RWPE2 (cell line): ENCODE measurements around the gene ABI2.
"Not testable (repeated sequence)": the region's sequence is repeated elsewhere in the genome, so short reads cannot be mapped to it uniquely, and the experiment has no call there.

ENCODE experiments used
- ATAC-seq: fragments of 200-7000 bp; cut with Tn5 transposase; 3 replicates; pipeline ENCODE4 v1.9.1; 2021; ENCODE audit warnings: low read depth
- DNase-seq: peaks from one replicate; pipeline ENCODE4 v3.0.0-alpha.2; 2020; ENCODE audit warnings: low spot score
- H3K27ac ChIP-seq: fragments of 450-650 bp; 2 replicates; pipeline ENCODE4 v1.5.1; 2017; ENCODE audit warnings: mild to moderate bottlenecking; ENCODE audit not compliant: poor library complexity, severe bottlenecking
- H3K27me3 ChIP-seq: fragments of 250-450 bp; sonication (Bioruptor Pico); 2 replicates; pipeline ENCODE4 v1.5.1; 2021; ENCODE audit warnings: mild to moderate bottlenecking, moderate library complexity; ENCODE audit not compliant: insufficient read depth, poor library complexity, severe bottlenecking
- H3K36me3 ChIP-seq: fragments of 250-450 bp; sonication (Bioruptor Pico); 2 replicates; pipeline ENCODE4 v1.5.1; 2020; ENCODE audit warnings: low read depth, mild to moderate bottlenecking, moderate library complexity
- H3K4me1 ChIP-seq: fragments of 250-450 bp; sonication (Bioruptor Pico); 2 replicates; pipeline ENCODE4 v1.5.1; 2021; ENCODE audit warnings: mild to moderate bottlenecking, moderate library complexity; ENCODE audit not compliant: insufficient read depth, poor library complexity, severe bottlenecking
- H3K4me3 ChIP-seq: fragments of 250-450 bp; sonication (Bioruptor Pico); 2 replicates; pipeline ENCODE4 v1.5.1; 2021; ENCODE audit warnings: mild to moderate bottlenecking, moderate library complexity; ENCODE audit not compliant: severe bottlenecking
- H3K9me3 ChIP-seq: fragments of 250-450 bp; sonication (Bioruptor Pico); 2 replicates; pipeline ENCODE4 v1.5.1; 2021; ENCODE audit warnings: mild to moderate bottlenecking, moderate library complexity; ENCODE audit not compliant: severe bottlenecking
- TF ChIP-seq, protein P1 (sequence below): fragments of 450-650 bp; IDR thresholded peaks from one replicate; pipeline ENCODE4 v1.5.1; 2017; ENCODE audit warnings: mild to moderate bottlenecking, moderate library complexity; ENCODE audit not compliant: poor library complexity, severe bottlenecking

Gene ABI2

DNA sequence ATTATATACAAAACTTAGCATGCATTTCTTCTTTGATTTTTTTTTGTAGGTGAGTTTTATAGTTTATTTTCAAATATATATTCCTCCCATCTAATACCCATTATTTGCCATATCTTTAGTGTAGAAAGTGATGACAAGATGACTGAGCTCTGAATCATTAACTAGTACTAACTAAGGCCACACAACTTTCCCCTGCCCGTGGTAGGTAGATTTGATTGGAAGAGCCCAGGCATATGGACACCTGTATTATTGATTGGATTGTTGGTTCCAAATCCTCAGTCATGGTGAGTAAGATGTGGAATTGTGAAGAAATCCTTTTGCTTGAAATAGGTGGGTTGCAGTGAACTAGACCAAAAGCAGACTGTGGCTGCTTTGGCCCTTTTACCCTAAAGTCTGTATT, 54.8 kb downstream of the ABI2 start:
- Histone ChIP-seq H3K9me3 (no peaks in the 10 kb centered on the region), H3K27ac (no peak overlapping the region)

GRCh38 chr2:203388153-203388552, 60.0 kb downstream of the ABI2 start:
- DNase-seq, H3K27ac ChIP-seq, ATAC-seq, H3K9me3 ChIP-seq, H3K4me3 ChIP-seq, H3K27me3 ChIP-seq, H3K4me1 ChIP-seq: not testable (repeated sequence)
- peaks cover 16% of the 10 kb centered on the region for H3K36me3 ChIP-seq

More for the DNA sequence above, 54.8 kb downstream of the ABI2 start:
- Histone ChIP-seq H3K27me3 (no peaks in the 10 kb centered on the region), H3K4me3 (no peak overlapping the region), H3K36me3 (peaks cover 23% of the 10 kb centered on the region), H3K4me1 (no peaks in the 10 kb centered on the region)
- TF ChIP-seq, protein P1, sequence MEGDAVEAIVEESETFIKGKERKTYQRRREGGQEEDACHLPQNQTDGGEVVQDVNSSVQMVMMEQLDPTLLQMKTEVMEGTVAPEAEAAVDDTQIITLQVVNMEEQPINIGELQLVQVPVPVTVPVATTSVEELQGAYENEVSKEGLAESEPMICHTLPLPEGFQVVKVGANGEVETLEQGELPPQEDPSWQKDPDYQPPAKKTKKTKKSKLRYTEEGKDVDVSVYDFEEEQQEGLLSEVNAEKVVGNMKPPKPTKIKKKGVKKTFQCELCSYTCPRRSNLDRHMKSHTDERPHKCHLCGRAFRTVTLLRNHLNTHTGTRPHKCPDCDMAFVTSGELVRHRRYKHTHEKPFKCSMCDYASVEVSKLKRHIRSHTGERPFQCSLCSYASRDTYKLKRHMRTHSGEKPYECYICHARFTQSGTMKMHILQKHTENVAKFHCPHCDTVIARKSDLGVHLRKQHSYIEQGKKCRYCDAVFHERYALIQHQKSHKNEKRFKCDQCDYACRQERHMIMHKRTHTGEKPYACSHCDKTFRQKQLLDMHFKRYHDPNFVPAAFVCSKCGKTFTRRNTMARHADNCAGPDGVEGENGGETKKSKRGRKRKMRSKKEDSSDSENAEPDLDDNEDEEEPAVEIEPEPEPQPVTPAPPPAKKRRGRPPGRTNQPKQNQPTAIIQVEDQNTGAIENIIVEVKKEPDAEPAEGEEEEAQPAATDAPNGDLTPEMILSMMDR: no peak
- ATAC-seq: no peak
- DNase-seq: no peak

DNA sequence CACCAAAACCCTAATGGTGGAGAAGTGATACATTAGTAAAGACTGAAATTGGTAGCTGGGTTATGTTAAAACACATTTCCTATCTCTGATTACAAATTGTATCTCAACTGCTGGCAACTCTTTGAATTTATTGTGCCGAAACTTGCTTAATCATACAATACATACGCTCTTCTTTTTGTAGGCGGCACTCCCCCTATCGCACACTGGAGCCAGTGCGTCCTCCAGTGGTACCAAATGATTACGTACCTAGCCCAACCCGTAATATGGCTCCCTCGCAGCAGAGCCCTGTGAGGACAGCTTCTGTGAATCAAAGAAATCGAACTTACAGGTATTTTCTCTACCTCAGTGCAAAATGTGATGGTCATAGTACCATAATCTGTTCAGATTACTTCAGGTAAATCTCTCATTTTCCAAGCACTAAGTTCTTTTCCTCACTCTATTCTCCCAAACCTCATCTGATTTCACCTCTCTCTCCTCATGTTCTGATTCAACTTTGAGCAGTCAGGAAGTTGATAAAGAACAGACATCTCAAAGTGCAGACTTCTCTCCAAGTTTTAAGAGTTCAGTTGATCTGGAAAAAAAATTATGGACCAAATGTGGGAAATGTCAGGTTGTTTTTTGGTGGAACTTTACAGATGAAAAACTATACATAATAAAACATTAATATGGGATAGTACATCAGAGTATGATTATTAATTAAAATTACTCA, 66.5 kb downstream of the ABI2 start:
- Histone ChIP-seq H3K27ac (no peak overlapping the region), H3K4me1 (no peaks in the 10 kb centered on the region), H3K9me3 (no peaks in the 10 kb centered on the region), H3K27me3 (no peaks in the 10 kb centered on the region), H3K4me3 (no peak overlapping the region), H3K36me3 (peaks cover 27% of the 10 kb centered on the region)
- DNase-seq (no peak), ATAC-seq (no peak)
- TF ChIP-seq, protein P1: no peak

DNA sequence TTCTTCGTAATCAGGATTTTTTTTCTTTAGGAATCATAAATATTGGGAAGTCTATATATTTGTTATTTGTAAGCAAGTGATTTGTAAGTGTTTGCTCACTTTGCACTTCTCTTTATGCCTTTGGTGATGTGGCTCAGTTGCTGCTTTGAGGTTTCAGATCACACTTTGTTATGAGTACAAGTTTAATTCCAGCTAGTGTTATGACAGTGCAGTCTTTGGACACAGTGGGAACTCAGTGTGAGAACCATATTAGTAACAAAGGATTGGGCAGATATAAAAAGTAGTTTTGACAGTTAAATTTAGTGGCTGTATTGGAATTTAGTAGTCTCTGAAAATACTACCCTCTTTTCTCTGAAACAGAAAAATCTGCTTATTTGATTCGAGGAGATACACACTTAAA, 67.7 kb downstream of the ABI2 start:
- peaks cover 26% of the 10 kb centered on the region for H3K36me3 ChIP-seq
- no peaks in the 10 kb centered on the region for H3K27me3 ChIP-seq
- H3K4me1 ChIP-seq: peaks cover 8% of the 10 kb centered on the region
- DNase-seq (no peak), ATAC-seq (no peak)
- no peak overlapping the region for H3K4me3 ChIP-seq
- TF ChIP-seq, protein P1: no peak
- H3K27ac ChIP-seq: no peak overlapping the region
- H3K9me3 ChIP-seq: no peaks in the 10 kb centered on the region

GRCh38 chr2:203396667-203397066, 68.5 kb downstream of the ABI2 start:
- no peak overlapping the region for H3K4me3 ChIP-seq
- no peaks in the 10 kb centered on the region for H3K27me3 ChIP-seq
- no peak for ATAC-seq
- DNase-seq: no peak
- no peak overlapping the region for H3K27ac ChIP-seq
- TF ChIP-seq, protein P1: peak; percentile 25
- no peaks in the 10 kb centered on the region for H3K9me3 ChIP-seq
- peaks cover 22% of the 10 kb centered on the region for H3K36me3 ChIP-seq
- H3K4me1 ChIP-seq: peaks cover 14% of the 10 kb centered on the region
